HEK293T (cell line): Measurements from ENCODE around the gene DDX10.

ENCODE experiments used
- BHLHE40 ChIP-seq: fragments of 450-650 bp; IDR thresholded peaks from 2 replicates; pipeline ENCODE4 v1.6.1; 2016; ENCODE audit warnings: mild to moderate bottlenecking, moderate library complexity, borderline replicate concordance
- CTBP1 ChIP-seq: fragments of 450-650 bp; IDR thresholded peaks from 2 replicates; pipeline ENCODE4 v1.6.1; 2016; ENCODE audit warnings: borderline replicate concordance
- ELF4 ChIP-seq: fragments of 450-650 bp; IDR thresholded peaks from 2 replicates; pipeline ENCODE4 v1.6.1; 2017; ENCODE audit warnings: antibody characterized with exemption
- FOXA1 ChIP-seq: fragments of 450-650 bp; IDR thresholded peaks from 2 replicates; pipeline ENCODE4 v1.6.1; 2016; ENCODE audit warnings: mild to moderate bottlenecking
- FOXK2 ChIP-seq: fragments of 450-650 bp; IDR thresholded peaks from 2 replicates; pipeline ENCODE4 v1.6.1; 2016; ENCODE audit warnings: mild to moderate bottlenecking
- LEF1 ChIP-seq: fragments of 450-650 bp; IDR thresholded peaks from 2 replicates; pipeline ENCODE4 v1.6.1; 2017; ENCODE audit warnings: mild to moderate bottlenecking, borderline replicate concordance
- NFRKB ChIP-seq: fragments of 450-650 bp; IDR thresholded peaks from 2 replicates; pipeline ENCODE4 v1.6.1; 2016; ENCODE audit warnings: mild to moderate bottlenecking, moderate library complexity
- PKNOX1 ChIP-seq: fragments of 450-650 bp; IDR thresholded peaks from 2 replicates; pipeline ENCODE4 v1.6.1; 2016
- SP1 ChIP-seq: fragments of 450-650 bp; IDR thresholded peaks from 2 replicates; pipeline ENCODE4 v1.6.1; 2017
- SUZ12 ChIP-seq: fragments of 450-650 bp; IDR thresholded peaks from 2 replicates; pipeline ENCODE4 v1.6.1; 2016; ENCODE audit warnings: mild to moderate bottlenecking
- ZNF384 ChIP-seq: fragments of 450-650 bp; IDR thresholded peaks from 2 replicates; pipeline ENCODE4 v1.6.1; 2016

GRCh38 chr11:108929241-108929640 lies 264.4 kb downstream of the DDX10 start:
- no peak for TF ChIP-seq ZNF384
- TF ChIP-seq SP1 = no peak
- no peak for TF ChIP-seq FOXA1
- no peak for TF ChIP-seq LEF1
- no peak for TF ChIP-seq FOXK2
- no peak for TF ChIP-seq BHLHE40
- TF ChIP-seq SUZ12 = no peak
- no peak for TF ChIP-seq CTBP1
- no peak for TF ChIP-seq ELF4
- TF ChIP-seq NFRKB = no peak
- TF ChIP-seq PKNOX1 = no peak
